ENCODE results near the gene GNG12. TPM values are rescaled to one million over a fixed set of nuclear protein-coding genes. Genes with fewer than 3 reads are reported as not detected.

The GNG12 gene
- total and polyA plus RNA-seq, 8 donors, result 7.3 to 39.8 (median 21.1) TPM

DNA sequence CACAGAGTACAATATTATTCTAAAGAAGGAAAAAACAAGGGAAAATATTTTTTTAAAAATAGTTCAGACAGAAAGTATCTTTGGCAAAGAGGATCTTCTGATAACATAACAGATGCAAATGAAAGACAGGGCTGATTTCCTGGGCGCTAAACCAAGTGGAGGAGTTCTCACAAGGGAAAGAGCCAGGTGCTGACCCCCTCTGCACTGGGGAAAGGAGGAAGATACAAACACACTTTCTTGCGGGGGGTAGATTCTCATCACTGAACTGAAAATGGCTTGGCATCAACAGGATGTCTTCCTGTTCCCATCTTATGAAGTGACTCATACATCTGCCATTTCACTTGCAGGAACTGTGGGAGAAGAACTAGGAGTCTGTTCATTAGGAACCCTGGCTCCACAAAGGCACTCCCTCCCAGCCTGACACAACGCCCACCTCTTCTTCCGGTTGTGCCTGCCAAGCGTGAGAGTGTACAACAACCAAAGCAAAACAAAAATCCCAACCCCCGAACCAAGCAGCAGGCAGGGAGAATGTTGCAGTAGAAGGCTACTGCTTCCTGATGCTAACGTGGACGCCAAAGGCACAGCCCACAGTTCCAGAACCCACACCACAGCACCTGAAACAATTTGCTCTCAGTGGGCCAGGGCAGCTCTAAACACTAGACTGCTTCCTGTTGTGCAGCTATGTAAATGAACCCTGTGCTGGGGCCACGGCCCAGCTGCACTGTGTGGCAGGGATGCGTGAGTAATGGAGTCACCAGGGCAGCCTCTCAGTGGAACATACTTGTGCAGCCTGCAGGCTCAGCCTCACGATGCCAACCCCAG, 97.2 kb downstream of the GNG12 start:
- Histone ChIP-seq H3K4me3 (no peak overlapping the region), H3K36me3 (no peaks in the 10 kb centered on the region), H3K27ac (peak overlapping the region; percentile 2 to 66 (median 31)), H3K27me3 (no peaks in the 10 kb centered on the region), H3K4me1 (peaks cover 3 to 11% (median 10%) of the 10 kb centered on the region in 3 donors), H3K9me3 (no peaks in the 10 kb centered on the region)
- TF ChIP-seq, protein P1, sequence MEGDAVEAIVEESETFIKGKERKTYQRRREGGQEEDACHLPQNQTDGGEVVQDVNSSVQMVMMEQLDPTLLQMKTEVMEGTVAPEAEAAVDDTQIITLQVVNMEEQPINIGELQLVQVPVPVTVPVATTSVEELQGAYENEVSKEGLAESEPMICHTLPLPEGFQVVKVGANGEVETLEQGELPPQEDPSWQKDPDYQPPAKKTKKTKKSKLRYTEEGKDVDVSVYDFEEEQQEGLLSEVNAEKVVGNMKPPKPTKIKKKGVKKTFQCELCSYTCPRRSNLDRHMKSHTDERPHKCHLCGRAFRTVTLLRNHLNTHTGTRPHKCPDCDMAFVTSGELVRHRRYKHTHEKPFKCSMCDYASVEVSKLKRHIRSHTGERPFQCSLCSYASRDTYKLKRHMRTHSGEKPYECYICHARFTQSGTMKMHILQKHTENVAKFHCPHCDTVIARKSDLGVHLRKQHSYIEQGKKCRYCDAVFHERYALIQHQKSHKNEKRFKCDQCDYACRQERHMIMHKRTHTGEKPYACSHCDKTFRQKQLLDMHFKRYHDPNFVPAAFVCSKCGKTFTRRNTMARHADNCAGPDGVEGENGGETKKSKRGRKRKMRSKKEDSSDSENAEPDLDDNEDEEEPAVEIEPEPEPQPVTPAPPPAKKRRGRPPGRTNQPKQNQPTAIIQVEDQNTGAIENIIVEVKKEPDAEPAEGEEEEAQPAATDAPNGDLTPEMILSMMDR (IDR thresholded peaks at IDR 0.05), result no peak
- intact Hi-C loops (cut with DNase I), result no loop called here
- peak in 4 of 6 donors; percentile 30 to 51 (median 44) for DNase-seq
- ATAC-seq, result peak; percentile 65 to 85 (median 78)
- WGBS, 2 donors, result 44 to 50% methylated on average over 11 of the region's 11 CpGs
- FAIRE-seq, result no peak

DNA sequence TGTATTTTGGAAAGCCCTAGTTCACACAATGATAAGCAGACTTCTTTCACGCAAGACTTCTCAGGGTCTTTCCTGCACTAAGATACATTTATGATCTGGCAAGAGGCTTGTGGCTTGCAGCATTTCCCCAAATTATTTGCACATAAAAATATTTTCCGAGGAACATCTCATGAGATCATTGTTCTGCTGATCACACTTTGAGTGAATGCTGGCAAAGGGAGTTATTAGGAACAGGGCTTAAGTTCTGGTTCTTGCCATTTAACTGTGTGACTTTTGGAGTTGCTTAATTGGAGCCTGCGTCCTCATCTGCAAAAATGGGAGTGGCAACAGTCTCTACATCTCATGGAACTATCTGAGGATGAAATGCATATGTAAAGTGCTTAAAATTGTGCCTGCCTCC, 98.1 kb downstream of the GNG12 start:
- H3K36me3 ChIP-seq, result no peaks in the 10 kb centered on the region
- H3K4me3 ChIP-seq, result no peak overlapping the region
- peaks cover 3 to 6% (median 3%) of the 10 kb centered on the region in 3 donors for H3K4me1 ChIP-seq
- no peak for DNase-seq
- no peak for FAIRE-seq
- ATAC-seq, result no peak
- 82 to 85% methylated on average over 3 of the region's 3 CpGs for WGBS, 2 donors
- TF ChIP-seq, protein P1 (IDR thresholded peaks at IDR 0.05), result no peak
- H3K27me3 ChIP-seq, result no peaks in the 10 kb centered on the region
- intact Hi-C loops (cut with DNase I), result no loop called here
- H3K9me3 ChIP-seq, result no peaks in the 10 kb centered on the region
- peak overlapping the region in 2 of 4 donors; percentile 55 to 66 for H3K27ac ChIP-seq

DNA sequence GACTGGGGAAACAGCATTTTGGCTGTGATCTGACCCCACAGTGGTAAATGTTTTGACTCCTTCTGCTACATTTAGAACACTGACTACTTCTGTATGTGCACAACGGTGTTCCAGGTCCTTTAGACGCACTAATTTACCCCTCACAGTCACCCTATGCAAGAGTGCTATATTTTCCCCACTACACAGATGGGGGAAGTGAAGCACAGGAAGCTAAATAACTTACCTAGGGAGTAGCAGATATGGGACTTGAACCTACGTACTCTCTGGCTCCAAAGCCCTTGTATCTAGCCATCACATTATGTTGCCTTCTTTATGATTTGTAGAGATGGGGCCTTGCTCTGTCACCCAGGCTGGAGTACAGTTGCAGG, 99.0 kb downstream of the GNG12 start:
- H3K4me3 ChIP-seq, result no peak overlapping the region
- intact Hi-C loops (cut with DNase I), result no loop called here
- TF ChIP-seq, protein P1 (IDR thresholded peaks at IDR 0.05), result no peak
- no peaks in the 10 kb centered on the region for H3K9me3 ChIP-seq
- H3K4me1 ChIP-seq, result peaks cover 0 to 6% (median 3%) of the 10 kb centered on the region in 3 donors
- H3K27ac ChIP-seq, result no peak overlapping the region
- DNase-seq (no peak), ATAC-seq (no peak), FAIRE-seq (no peak)
- no peaks in the 10 kb centered on the region for H3K36me3 ChIP-seq
- no peaks in the 10 kb centered on the region for H3K27me3 ChIP-seq
- WGBS, 2 donors, result 90 to 95% methylated on average over 3 of the region's 3 CpGs

DNA sequence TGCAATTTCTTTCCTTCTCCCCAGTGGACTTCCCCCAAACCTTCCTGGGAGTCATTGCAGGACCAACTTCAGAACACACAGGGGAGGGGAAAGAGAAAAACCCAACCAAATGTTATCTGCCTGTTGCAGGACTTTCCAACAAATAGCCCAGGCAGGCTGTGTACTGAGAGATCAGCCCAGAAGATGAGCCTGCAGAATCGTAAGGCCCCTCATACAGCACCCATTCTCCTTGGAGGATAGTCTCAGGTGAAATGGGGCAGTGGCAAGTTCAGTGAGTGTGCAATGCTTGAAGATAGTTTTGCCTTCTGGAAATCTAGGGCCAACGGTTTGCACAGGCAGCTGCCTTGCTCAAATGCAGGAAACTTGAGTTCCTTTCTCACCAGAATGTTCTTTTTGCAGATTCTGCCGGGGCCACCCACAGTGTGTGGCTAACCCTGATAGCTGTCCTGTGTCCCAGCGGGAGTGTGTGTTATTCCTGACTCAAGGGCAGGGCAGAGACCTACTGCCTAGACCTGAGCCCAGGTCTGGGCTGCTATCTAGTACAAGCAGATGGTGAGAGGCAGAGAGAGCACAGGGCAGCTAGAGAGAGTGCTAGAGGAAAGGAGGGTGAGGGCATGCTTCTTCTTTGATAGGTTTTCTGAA, 99.5 kb downstream of the GNG12 start:
- Histone ChIP-seq H3K4me1 (peaks cover 0 to 6% (median 3%) of the 10 kb centered on the region in 3 donors), H3K4me3 (no peak overlapping the region), H3K27me3 (no peaks in the 10 kb centered on the region), H3K36me3 (no peaks in the 10 kb centered on the region), H3K9me3 (no peaks in the 10 kb centered on the region), H3K27ac (no peak overlapping the region)
- TF ChIP-seq, protein P1 (IDR thresholded peaks at IDR 0.05), result no peak
- 71 to 73% methylated on average over 4 of the region's 4 CpGs for WGBS, 2 donors
- no peak for ATAC-seq
- no peak for FAIRE-seq
- intact Hi-C loops (cut with DNase I), result no loop called here
- no peak for DNase-seq

All from pancreas (tissue), 10 donors.